Measurements from ENCODE around the gene C20orf204. TPM values are rescaled to one million over a fixed set of nuclear protein-coding genes. Genes with fewer than 3 reads are reported as not detected.

The C20orf204 gene
- total and polyA plus RNA-seq, 10 of the 15 experiments (the other 5 are each of a cell fraction or from before 2014, with no cell fraction given) = 0.24 to 56.0 (median 12.4) TPM

DNA sequence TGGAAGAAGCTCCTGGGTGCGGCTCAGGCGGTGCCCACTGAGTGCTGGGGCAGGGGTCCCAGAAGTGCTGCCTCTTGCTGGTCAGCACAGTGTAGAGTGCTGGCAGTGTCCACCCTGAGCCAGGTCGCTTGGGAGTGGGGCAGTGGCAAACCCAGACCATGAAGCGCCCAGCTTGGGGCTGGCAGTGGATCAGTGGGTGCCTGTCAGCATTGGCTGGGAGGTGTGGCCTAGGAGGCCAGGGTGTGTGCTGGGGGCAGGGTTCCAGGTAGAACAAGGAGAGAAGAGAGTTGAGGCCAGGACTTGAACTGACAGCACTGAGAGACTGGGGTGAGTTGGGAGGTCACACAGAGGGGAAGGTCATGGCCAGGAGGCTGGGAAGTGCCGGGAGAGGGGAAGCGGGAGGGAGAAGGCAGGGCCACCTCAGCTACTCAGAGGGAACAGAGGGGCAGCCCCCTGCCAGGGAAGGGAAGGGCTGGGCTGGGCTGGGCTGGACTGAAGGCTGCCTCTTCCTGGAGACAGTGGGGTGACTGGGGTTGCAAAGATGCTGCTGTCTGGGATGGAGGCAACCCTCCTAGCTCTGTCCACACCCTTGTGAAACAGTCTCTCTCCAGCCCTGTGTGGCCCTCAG lies 31.1 kb downstream of the C20orf204 start:
- H3K4me2 ChIP-seq (ENCODE audit: control insufficient read depth, insufficient read depth) = no peak overlapping the region

More for the DNA sequence above, 31.1 kb downstream of the C20orf204 start:
- no TSS peak for BruUV-seq (replicated peaks)
- no peak overlapping the region for H3K4me3 ChIP-seq
- peaks cover 32% of the 10 kb centered on the region for H3K4me1 ChIP-seq (ENCODE audit: control insufficient read depth, insufficient read depth, low read length)
- in situ Hi-C loops (cut with MboI) (no loop called here), intact Hi-C loops (cut with micrococcal nuclease; ENCODE audit: unreplicated experiment) (no loop called here)
- no peaks in the 10 kb centered on the region for H3K79me2 ChIP-seq (ENCODE audit: control insufficient read depth, insufficient read depth, low read length)
- no peak for ATAC-seq
- H3K27me3 ChIP-seq (replicated peaks in 1 of 2; ENCODE audit: control insufficient read depth in 2 of 2, insufficient read depth in 2 of 2, low read length in 1 of 2) = no peaks in the 10 kb centered on the region
- H3K9ac ChIP-seq (ENCODE audit: control insufficient read depth, insufficient read depth, low read length) = no peak overlapping the region; the same call in 1 of the 2 replicates
- RAD21 ChIA-PET (ENCODE audit: unreplicated experiment) = interaction anchor here (1.0 to 1.5 kb wide), 2 partner anchors 12 to 29 kb away, joined by 3 to 4 read pairs; partner anchors contain the start of genes OPRL1 and RGS19
- no peak overlapping the region for H3K27ac ChIP-seq (ENCODE audit: control insufficient read depth, insufficient read depth)
- no peak for DNase-seq (ENCODE audit: low read depth, low spot score)
- no peak for TF ChIP-seq SPI1 (IDR thresholded peaks at IDR 0.05; ENCODE audit: borderline replicate concordance, insufficient read depth, low read depth, low read length)
- no peak for TF ChIP-seq NFYB (IDR thresholded peaks at IDR 0.05; ENCODE audit: insufficient read depth, low read depth, low read length)
- no peak for TF ChIP-seq BCL11A (IDR thresholded peaks at IDR 0.05; ENCODE audit: low read depth, low read length)
- TF ChIP-seq EGR1 (IDR thresholded peaks at IDR 0.05; ENCODE audit: borderline replicate concordance in 1 of 2, low read depth in 2 of 2, low read length in 2 of 2) = no peak
- no peak for TF ChIP-seq ESRRA (IDR thresholded peaks at IDR 0.05; ENCODE audit: low read length)
- no peak for TF ChIP-seq SIX5 (IDR thresholded peaks at IDR 0.05; ENCODE audit: low read depth, low read length, severe bottlenecking)
- no peak for TF ChIP-seq ZSCAN29 (IDR thresholded peaks at IDR 0.05)
- TF ChIP-seq, protein P1, sequence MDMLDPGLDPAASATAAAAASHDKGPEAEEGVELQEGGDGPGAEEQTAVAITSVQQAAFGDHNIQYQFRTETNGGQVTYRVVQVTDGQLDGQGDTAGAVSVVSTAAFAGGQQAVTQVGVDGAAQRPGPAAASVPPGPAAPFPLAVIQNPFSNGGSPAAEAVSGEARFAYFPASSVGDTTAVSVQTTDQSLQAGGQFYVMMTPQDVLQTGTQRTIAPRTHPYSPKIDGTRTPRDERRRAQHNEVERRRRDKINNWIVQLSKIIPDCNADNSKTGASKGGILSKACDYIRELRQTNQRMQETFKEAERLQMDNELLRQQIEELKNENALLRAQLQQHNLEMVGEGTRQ (IDR thresholded peaks at IDR 0.05; ENCODE audit: borderline replicate concordance, low read depth, low read length) = no peak
- TF ChIP-seq BMI1 (IDR thresholded peaks at IDR 0.05; ENCODE audit: borderline replicate concordance) = no peak
- TF ChIP-seq, protein P2, sequence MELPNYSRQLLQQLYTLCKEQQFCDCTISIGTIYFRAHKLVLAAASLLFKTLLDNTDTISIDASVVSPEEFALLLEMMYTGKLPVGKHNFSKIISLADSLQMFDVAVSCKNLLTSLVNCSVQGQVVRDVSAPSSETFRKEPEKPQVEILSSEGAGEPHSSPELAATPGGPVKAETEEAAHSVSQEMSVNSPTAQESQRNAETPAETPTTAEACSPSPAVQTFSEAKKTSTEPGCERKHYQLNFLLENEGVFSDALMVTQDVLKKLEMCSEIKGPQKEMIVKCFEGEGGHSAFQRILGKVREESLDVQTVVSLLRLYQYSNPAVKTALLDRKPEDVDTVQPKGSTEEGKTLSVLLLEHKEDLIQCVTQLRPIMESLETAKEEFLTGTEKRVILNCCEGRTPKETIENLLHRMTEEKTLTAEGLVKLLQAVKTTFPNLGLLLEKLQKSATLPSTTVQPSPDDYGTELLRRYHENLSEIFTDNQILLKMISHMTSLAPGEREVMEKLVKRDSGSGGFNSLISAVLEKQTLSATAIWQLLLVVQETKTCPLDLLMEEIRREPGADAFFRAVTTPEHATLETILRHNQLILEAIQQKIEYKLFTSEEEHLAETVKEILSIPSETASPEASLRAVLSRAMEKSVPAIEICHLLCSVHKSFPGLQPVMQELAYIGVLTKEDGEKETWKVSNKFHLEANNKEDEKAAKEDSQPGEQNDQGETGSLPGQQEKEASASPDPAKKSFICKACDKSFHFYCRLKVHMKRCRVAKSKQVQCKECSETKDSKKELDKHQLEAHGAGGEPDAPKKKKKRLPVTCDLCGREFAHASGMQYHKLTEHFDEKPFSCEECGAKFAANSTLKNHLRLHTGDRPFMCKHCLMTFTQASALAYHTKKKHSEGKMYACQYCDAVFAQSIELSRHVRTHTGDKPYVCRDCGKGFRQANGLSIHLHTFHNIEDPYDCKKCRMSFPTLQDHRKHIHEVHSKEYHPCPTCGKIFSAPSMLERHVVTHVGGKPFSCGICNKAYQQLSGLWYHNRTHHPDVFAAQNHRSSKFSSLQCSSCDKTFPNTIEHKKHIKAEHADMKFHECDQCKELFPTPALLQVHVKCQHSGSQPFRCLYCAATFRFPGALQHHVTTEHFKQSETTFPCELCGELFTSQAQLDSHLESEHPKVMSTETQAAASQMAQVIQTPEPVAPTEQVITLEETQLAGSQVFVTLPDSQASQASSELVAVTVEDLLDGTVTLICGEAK (IDR thresholded peaks at IDR 0.05; ENCODE audit: borderline replicate concordance) = no peak
- TF ChIP-seq, protein P3, sequence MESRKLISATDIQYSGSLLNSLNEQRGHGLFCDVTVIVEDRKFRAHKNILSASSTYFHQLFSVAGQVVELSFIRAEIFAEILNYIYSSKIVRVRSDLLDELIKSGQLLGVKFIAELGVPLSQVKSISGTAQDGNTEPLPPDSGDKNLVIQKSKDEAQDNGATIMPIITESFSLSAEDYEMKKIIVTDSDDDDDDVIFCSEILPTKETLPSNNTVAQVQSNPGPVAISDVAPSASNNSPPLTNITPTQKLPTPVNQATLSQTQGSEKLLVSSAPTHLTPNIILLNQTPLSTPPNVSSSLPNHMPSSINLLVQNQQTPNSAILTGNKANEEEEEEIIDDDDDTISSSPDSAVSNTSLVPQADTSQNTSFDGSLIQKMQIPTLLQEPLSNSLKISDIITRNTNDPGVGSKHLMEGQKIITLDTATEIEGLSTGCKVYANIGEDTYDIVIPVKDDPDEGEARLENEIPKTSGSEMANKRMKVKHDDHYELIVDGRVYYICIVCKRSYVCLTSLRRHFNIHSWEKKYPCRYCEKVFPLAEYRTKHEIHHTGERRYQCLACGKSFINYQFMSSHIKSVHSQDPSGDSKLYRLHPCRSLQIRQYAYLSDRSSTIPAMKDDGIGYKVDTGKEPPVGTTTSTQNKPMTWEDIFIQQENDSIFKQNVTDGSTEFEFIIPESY (IDR thresholded peaks at IDR 0.05) = no peak
- no peak for TF ChIP-seq NFXL1 (IDR thresholded peaks at IDR 0.05; ENCODE audit: borderline replicate concordance)
- FAIRE-seq = no peak
- SMC1A ChIA-PET (ENCODE audit: uncharacterized antibody, unreplicated experiment) = interaction anchor here (2.0 kb wide), 1 partner anchor 10 kb away, joined by 10 read pairs; no protein-coding TSS in a partner anchor
- CTCF ChIA-PET = interaction anchor here (0.6 to 2.4 kb wide), 5 partner anchors 10 to 29 kb away, joined by 3 to 19 read pairs (median 5); partner anchors contain the start of genes OPRL1 and RGS19
- peaks cover 0 to 4% of the 10 kb centered on the region in 2 experiments; a peak in 2 of 4 replicates for H3K36me3 ChIP-seq (ENCODE audit: control insufficient read depth in 2 of 2, insufficient read depth in 2 of 2, low read length in 1 of 2)
- H2AFZ ChIP-seq (ENCODE audit: control insufficient read depth, low read depth, low read length) = no peak overlapping the region
- no peaks in the 10 kb centered on the region for H4K20me1 ChIP-seq (ENCODE audit: control insufficient read depth, insufficient read depth)
- H3K9me3 ChIP-seq (replicated peaks; ENCODE audit: control insufficient read depth, insufficient read depth, low read length) = no peaks in the 10 kb centered on the region
- POLR2A ChIA-PET = no interaction called here
- 65% methylated on average over 6 of the region's 6 CpGs for WGBS (ENCODE audit: insufficient coverage, insufficient replicate concordance, low lambda C conversion rate, missing lambda C conversion rate)

Data from GM12878 (cell line).